Choroid plexus epithelial cell (primary cell): ENCODE results near the gene ZZZ3.

ENCODE experiments used
- DNase-seq: peaks from one replicate; pipeline ENCODE4 v3.0.0-alpha.2; 2010; ENCODE audit warnings: low read depth
- H3K4me3 ChIP-seq: 2 replicates; pipeline ENCODE4 v1.5.1; 2011; ENCODE audit warnings: low read depth, mild to moderate bottlenecking, control low read depth, low read length, moderate library complexity
- CTCF ChIP-seq: conservative IDR thresholded peaks from 2 replicates; pipeline ENCODE4 v1.5.1; 2011; ENCODE audit warnings: low read depth, mild to moderate bottlenecking, control low read depth, inconsistent platforms, low read length, moderate library complexity

The ZZZ3 gene

GRCh38 chr1:77682460-77683159, at the start of gene ZZZ3:
ZZZ3 (minus strand) TSS chr1:77682658; CDS start chr1:77633354, 49,304 bp downstream.
- DNase-seq, result peak; percentile 97
- H3K4me3 ChIP-seq, result peak within 1 kb of the TSS; percentile 94
- no peak for TF ChIP-seq CTCF

- TF ChIP-seq CTCF, result no peak
- no peak overlapping the region for H3K4me3 ChIP-seq
- no peak for DNase-seq
Observed at GRCh38 chr1:77732090-77732489, 49.6 kb upstream of the ZZZ3 start.

GRCh38 chr1:77725706-77726105, 43.2 kb upstream of the ZZZ3 start:
- no peak for DNase-seq
- no peak for TF ChIP-seq CTCF
- H3K4me3 ChIP-seq, result no peak overlapping the region

- DNase-seq, result no peak
- no peak overlapping the region for H3K4me3 ChIP-seq
- no peak for TF ChIP-seq CTCF
Observed at GRCh38 chr1:77718181-77718580, 35.7 kb upstream of the ZZZ3 start.

GRCh38 chr1:77716065-77716464, 33.6 kb upstream of the ZZZ3 start:
- no peak for DNase-seq
- no peak overlapping the region for H3K4me3 ChIP-seq
- TF ChIP-seq CTCF, result no peak

GRCh38 chr1:77709727-77710126, 27.3 kb upstream of the ZZZ3 start:
- DNase-seq, result no peak
- no peak for TF ChIP-seq CTCF

GRCh38 chr1:77706321-77706720, 23.9 kb upstream of the ZZZ3 start:
- H3K4me3 ChIP-seq, result no peak overlapping the region
- DNase-seq, result no peak
- TF ChIP-seq CTCF, result no peak

More at GRCh38 chr1:77709727-77710126, 27.3 kb upstream of the ZZZ3 start:
- H3K4me3 ChIP-seq, result no peak overlapping the region
